GM21619 (cell line): ENCODE data around the gene CTBS.

Source experiments
- ATAC-seq: cut with Tn5 transposase; IDR thresholded peaks from one replicate; pipeline ENCODE4 v1.9.1; 2021; ENCODE audit not compliant: unreplicated experiment

Gene CTBS

GRCh38 chr1:84506729-84507453, 67.3 kb downstream of the CTBS start:
- no peak for ATAC-seq

GRCh38 chr1:84506002-84506728, 68.1 kb downstream of the CTBS start, which contains the start of the genes GNG5 and SPATA1:
GNG5 (minus strand) TSS chr1:84506581; CDS start chr1:84506091, 490 bp downstream.
SPATA1 (plus strand) TSS chr1:84506386; CDS start chr1:84516360, 9,974 bp downstream.
- ATAC-seq = peak; percentile 77

- ATAC-seq = peak; percentile 33
Observed at GRCh38 chr1:84505493-84506001, 68.7 kb downstream of the CTBS start.

- ATAC-seq = no peak
Observed at GRCh38 chr1:84504580-84505492, 69.4 kb downstream of the CTBS start.

GRCh38 chr1:84502927-84503326, 71.3 kb downstream of the CTBS start:
- no peak for ATAC-seq
